ENCODE measurements around the gene CD82. TPM values are rescaled to one million over a fixed set of nuclear protein-coding genes. Genes with fewer than 3 reads are reported as not detected.

The CD82 gene
- total RNA-seq, 1 experiment from 2014 or later, result 81.8 TPM

Other genes starting within 250 kb of the CD82 start
- gene TSPAN18, start 161.3 kb downstream of the CD82 start, total RNA-seq (2014; rRNA removed; shearing (Covaris generic)), result 28.6 and 31.5 TPM in 2 replicates

All from SJCRH30 (cell line).